Lower leg skin (tissue), 3 donors: Measurements from ENCODE around the gene CMYA5.

ENCODE experiments used
- CTCF ChIP-seq, 3 donors: fragments of 450-650 bp; IDR thresholded peaks; one replicate each; pipeline ENCODE4 v1.5.1; 2016; ENCODE audit warnings: antibody characterized with exemption in 3 of 3, mild to moderate bottlenecking in 3 of 3, moderate library complexity in 2 of 3
- POLR2A ChIP-seq, 2 donors: fragments of 450-650 bp; IDR thresholded peaks; one replicate each; pipeline ENCODE4 v1.6.1; 2016 to 2017; ENCODE audit warnings: antibody characterized with exemption in 2 of 2, mild to moderate bottlenecking in 1 of 2, moderate library complexity in 1 of 2

GRCh38 chr5:79849061-79849460, 159.4 kb downstream of the CMYA5 start:
- TF ChIP-seq POLR2A (IDR thresholded peaks at IDR 0.05) (no peak), CTCF (IDR thresholded peaks at IDR 0.05) (no peak)
